ENCODE measurements around the gene UQCC2. TPM values are rescaled to one million over a fixed set of nuclear protein-coding genes. Genes with fewer than 3 reads are reported as not detected.
A peak's percentile ranks its signal among the peaks of the same experiment; 100 is the strongest.

UQCC2 gene
- total RNA-seq, 2 donors from 2014 or later = 24.5 to 25.7 TPM

GRCh38 chr6:33675968-33676367 lies 35.5 kb downstream of the UQCC2 start:
- H3K36me3 ChIP-seq = peaks cover 0 to 5% of the 10 kb centered on the region in 2 donors
- WGBS = 98% methylated on average over 7 of the region's 7 CpGs
- intact Hi-C loops (cut with DNase I) = no loop called here
- no peak overlapping the region for H3K27ac ChIP-seq
- TF ChIP-seq POLR2A (IDR thresholded peaks at IDR 0.05) (no peak), POLR2AphosphoS5 (IDR thresholded peaks at IDR 0.05) (no peak), CTCF (IDR thresholded peaks at IDR 0.05) (no peak)
- no peaks in the 10 kb centered on the region for H3K9me3 ChIP-seq
- no peak for DNase-seq (ENCODE audit: low spot score)
- H3K4me1 ChIP-seq (replicated peaks) = no peaks in the 10 kb centered on the region
- no peaks in the 10 kb centered on the region for H3K27me3 ChIP-seq (replicated peaks; ENCODE audit: insufficient read depth)
- H3K4me3 ChIP-seq = no peak overlapping the region

GRCh38 chr6:33673851-33674250 lies 37.6 kb downstream of the UQCC2 start:
- WGBS = 70% methylated on average over 7 of the region's 7 CpGs
- no peak overlapping the region for H3K4me3 ChIP-seq
- H3K27me3 ChIP-seq (replicated peaks; ENCODE audit: insufficient read depth) = no peaks in the 10 kb centered on the region
- H3K27ac ChIP-seq = no peak overlapping the region
- no peaks in the 10 kb centered on the region for H3K4me1 ChIP-seq (replicated peaks)
- DNase-seq (ENCODE audit: low spot score) = no peak
- peaks cover 0 to 1% of the 10 kb centered on the region in 2 donors for H3K36me3 ChIP-seq
- intact Hi-C loops (cut with DNase I) = loop anchor here (5.0 kb wide), 1 partner anchor 87 kb away; no protein-coding TSS in a partner anchor
- H3K9me3 ChIP-seq = no peaks in the 10 kb centered on the region
- no peak for TF ChIP-seq CTCF (IDR thresholded peaks at IDR 0.05)
- TF ChIP-seq POLR2AphosphoS5 (IDR thresholded peaks at IDR 0.05) = no peak
- TF ChIP-seq POLR2A (IDR thresholded peaks at IDR 0.05) = no peak

GRCh38 chr6:33672808-33673207 lies 38.7 kb downstream of the UQCC2 start:
- no peaks in the 10 kb centered on the region for H3K4me1 ChIP-seq (replicated peaks)
- no peaks in the 10 kb centered on the region for H3K36me3 ChIP-seq
- no peak for DNase-seq (ENCODE audit: low spot score)
- TF ChIP-seq POLR2A (IDR thresholded peaks at IDR 0.05) (no peak), CTCF (IDR thresholded peaks at IDR 0.05) (peak in 2 of 4 experiments; percentile 28 to 54), POLR2AphosphoS5 (IDR thresholded peaks at IDR 0.05) (peak; percentile 6)
- H3K27me3 ChIP-seq (replicated peaks; ENCODE audit: insufficient read depth) = no peaks in the 10 kb centered on the region
- WGBS = 46% methylated on average over 5 of the region's 5 CpGs
- no peak overlapping the region for H3K27ac ChIP-seq
- intact Hi-C loops (cut with DNase I) = loop anchor here (5.0 kb wide), 1 partner anchor 86 kb away; no protein-coding TSS in a partner anchor
- H3K9me3 ChIP-seq = no peaks in the 10 kb centered on the region
- H3K4me3 ChIP-seq = no peak overlapping the region

- 89% methylated on average over 3 of the region's 3 CpGs for WGBS
- no peak overlapping the region for H3K4me3 ChIP-seq
- no peaks in the 10 kb centered on the region for H3K27me3 ChIP-seq (replicated peaks; ENCODE audit: insufficient read depth)
- intact Hi-C loops (cut with DNase I) = loop anchor here (5.0 kb wide), 1 partner anchor 84 kb away; no protein-coding TSS in a partner anchor
- TF ChIP-seq POLR2AphosphoS5 (IDR thresholded peaks at IDR 0.05) (no peak), CTCF (IDR thresholded peaks at IDR 0.05) (no peak), POLR2A (IDR thresholded peaks at IDR 0.05) (no peak)
- H3K9me3 ChIP-seq = no peaks in the 10 kb centered on the region
- no peak overlapping the region for H3K27ac ChIP-seq
- no peak for DNase-seq (ENCODE audit: low spot score)
- no peaks in the 10 kb centered on the region for H3K4me1 ChIP-seq (replicated peaks)
- no peaks in the 10 kb centered on the region for H3K36me3 ChIP-seq
Observed at GRCh38 chr6:33671744-33672072, 39.8 kb downstream of the UQCC2 start.

- no peak for TF ChIP-seq POLR2AphosphoS5 (IDR thresholded peaks at IDR 0.05)
- no peak for TF ChIP-seq POLR2A (IDR thresholded peaks at IDR 0.05)
- no peak for TF ChIP-seq CTCF (IDR thresholded peaks at IDR 0.05)
- Histone ChIP-seq H3K36me3 (no peaks in the 10 kb centered on the region), H3K4me1 (replicated peaks) (no peaks in the 10 kb centered on the region), H3K27me3 (replicated peaks; ENCODE audit: insufficient read depth) (no peaks in the 10 kb centered on the region), H3K4me3 (no peak overlapping the region), H3K9me3 (no peaks in the 10 kb centered on the region), H3K27ac (no peak overlapping the region)
- WGBS = 69% methylated on average over 28 of the region's 30 CpGs
- intact Hi-C loops (cut with DNase I) = loop anchor here (5.0 kb wide), 1 partner anchor 84 kb away; no protein-coding TSS in a partner anchor
- DNase-seq (ENCODE audit: low spot score) = no peak
Observed at GRCh38 chr6:33670971-33671743, 40.3 kb downstream of the UQCC2 start.

All from prostate gland (tissue), 2 donors.